Muscle layer of duodenum (tissue), 2 donors: ENCODE measurements around the gene NID2.
A peak's percentile ranks its signal among the peaks of the same experiment; 100 is the strongest.

ENCODE experiments used
- H3K27ac ChIP-seq: one replicate; pipeline ENCODE4 v1.7.0; 2013; ENCODE audit warnings: mild to moderate bottlenecking, low read length
- H3K27me3 ChIP-seq: one replicate; pipeline ENCODE4 v1.7.0; 2013; ENCODE audit warnings: low read depth, mild to moderate bottlenecking, control low read depth, low read length
- H3K36me3 ChIP-seq, 2 donors: one replicate each; pipeline ENCODE4 v1.7.0; 2013; ENCODE audit warnings: low read length in 2 of 2, control low read depth in 1 of 2, mild to moderate bottlenecking in 1 of 2; ENCODE audit not compliant: insufficient read depth in 2 of 2, control insufficient read depth in 1 of 2
- H3K4me1 ChIP-seq, 2 donors: one replicate each; pipeline ENCODE4 v1.7.0; 2013; ENCODE audit warnings: low read length in 2 of 2, mild to moderate bottlenecking in 2 of 2, control low read depth in 1 of 2, moderate library complexity in 1 of 2; ENCODE audit not compliant: insufficient read depth in 2 of 2, control insufficient read depth in 1 of 2
- H3K4me3 ChIP-seq, 2 donors: one replicate each; pipeline ENCODE4 v1.7.0; 2013; ENCODE audit warnings: low read length in 2 of 2, low read depth in 1 of 2, mild to moderate bottlenecking in 1 of 2
- H3K9me3 ChIP-seq, 2 donors: one replicate each; pipeline ENCODE4 v1.7.0; 2013; ENCODE audit warnings: low read length in 2 of 2, control low read depth in 1 of 2, mild to moderate bottlenecking in 1 of 2; ENCODE audit not compliant: control insufficient read depth in 1 of 2
- donor health status: healthy.

Gene NID2

GRCh38 chr14:52063052-52063462 lies 5.8 kb downstream of the NID2 start:
- H3K27me3 ChIP-seq, result peaks cover 5% of the 10 kb centered on the region
- H3K4me1 ChIP-seq, result peaks cover 12 to 63% of the 10 kb centered on the region in 2 donors
- H3K9me3 ChIP-seq, result no peaks in the 10 kb centered on the region
- no peak overlapping the region for H3K27ac ChIP-seq
- no peaks in the 10 kb centered on the region for H3K36me3 ChIP-seq
- no peak overlapping the region for H3K4me3 ChIP-seq

GRCh38 chr14:52061890-52062289 lies 7.0 kb downstream of the NID2 start:
- Histone ChIP-seq H3K27me3 (no peaks in the 10 kb centered on the region), H3K9me3 (no peaks in the 10 kb centered on the region), H3K36me3 (no peaks in the 10 kb centered on the region), H3K4me1 (peaks cover 12 to 53% of the 10 kb centered on the region in 2 donors), H3K27ac (no peak overlapping the region), H3K4me3 (no peak overlapping the region)

GRCh38 chr14:52061390-52061789 lies 7.5 kb downstream of the NID2 start:
- no peak overlapping the region for H3K27ac ChIP-seq
- H3K4me1 ChIP-seq, result peaks cover 12 to 50% of the 10 kb centered on the region in 2 donors

GRCh38 chr14:52060080-52060479 lies 8.8 kb downstream of the NID2 start:
- Histone ChIP-seq H3K27me3 (no peaks in the 10 kb centered on the region), H3K36me3 (no peaks in the 10 kb centered on the region), H3K27ac (peak overlapping the region; percentile 27), H3K4me1 (peaks cover 12 to 50% of the 10 kb centered on the region in 2 donors), H3K9me3 (no peaks in the 10 kb centered on the region), H3K4me3 (no peak overlapping the region)

More at GRCh38 chr14:52061390-52061789, 7.5 kb downstream of the NID2 start:
- H3K27me3 ChIP-seq, result no peaks in the 10 kb centered on the region
- H3K36me3 ChIP-seq, result no peaks in the 10 kb centered on the region
- H3K4me3 ChIP-seq, result peak overlapping the region in 1 of 2 donors; percentile 10
- H3K9me3 ChIP-seq, result no peaks in the 10 kb centered on the region

- Histone ChIP-seq H3K27ac (no peak overlapping the region), H3K9me3 (no peaks in the 10 kb centered on the region), H3K4me1 (peaks cover 12 to 50% of the 10 kb centered on the region in 2 donors), H3K27me3 (no peaks in the 10 kb centered on the region), H3K36me3 (no peaks in the 10 kb centered on the region), H3K4me3 (no peak overlapping the region)
Observed at GRCh38 chr14:52059649-52060048, 9.2 kb downstream of the NID2 start.

GRCh38 chr14:52058341-52058740 lies 10.5 kb downstream of the NID2 start:
- no peak overlapping the region for H3K27ac ChIP-seq
- H3K27me3 ChIP-seq, result no peaks in the 10 kb centered on the region
- H3K4me1 ChIP-seq, result peaks cover 16 to 59% of the 10 kb centered on the region in 2 donors
- no peak overlapping the region for H3K4me3 ChIP-seq
- H3K36me3 ChIP-seq, result no peaks in the 10 kb centered on the region
- H3K9me3 ChIP-seq, result no peaks in the 10 kb centered on the region

- H3K36me3 ChIP-seq, result no peaks in the 10 kb centered on the region
- no peak overlapping the region for H3K4me3 ChIP-seq
- H3K9me3 ChIP-seq, result no peaks in the 10 kb centered on the region
- peaks cover 21 to 49% of the 10 kb centered on the region in 2 donors for H3K4me1 ChIP-seq
- H3K27ac ChIP-seq, result no peak overlapping the region
- no peaks in the 10 kb centered on the region for H3K27me3 ChIP-seq
Observed at GRCh38 chr14:52055167-52055566, 13.7 kb downstream of the NID2 start.

- no peaks in the 10 kb centered on the region for H3K27me3 ChIP-seq
- H3K4me3 ChIP-seq, result no peak overlapping the region
- no peaks in the 10 kb centered on the region for H3K9me3 ChIP-seq
- no peak overlapping the region for H3K27ac ChIP-seq
- H3K4me1 ChIP-seq, result peaks cover 21 to 49% of the 10 kb centered on the region in 2 donors
- H3K36me3 ChIP-seq, result no peaks in the 10 kb centered on the region
Observed at GRCh38 chr14:52054678-52055077, 14.2 kb downstream of the NID2 start.

- Histone ChIP-seq H3K4me3 (peak overlapping the region in 1 of 2 donors; percentile 12), H3K36me3 (no peaks in the 10 kb centered on the region), H3K4me1 (peaks cover 21 to 55% of the 10 kb centered on the region in 2 donors), H3K27me3 (no peaks in the 10 kb centered on the region), H3K9me3 (no peaks in the 10 kb centered on the region), H3K27ac (peak overlapping the region; percentile 64)
Observed at GRCh38 chr14:52053044-52053443, 15.8 kb downstream of the NID2 start.

- Histone ChIP-seq H3K27ac (peak overlapping the region; percentile 64), H3K9me3 (no peaks in the 10 kb centered on the region), H3K4me1 (peaks cover 21 to 60% of the 10 kb centered on the region in 2 donors), H3K4me3 (peak overlapping the region in 1 of 2 donors; percentile 12), H3K36me3 (no peaks in the 10 kb centered on the region), H3K27me3 (no peaks in the 10 kb centered on the region)
Observed at GRCh38 chr14:52052288-52052943, 16.4 kb downstream of the NID2 start.

GRCh38 chr14:52051871-52052270 lies 17.0 kb downstream of the NID2 start:
- Histone ChIP-seq H3K9me3 (no peaks in the 10 kb centered on the region), H3K36me3 (no peaks in the 10 kb centered on the region), H3K4me3 (no peak overlapping the region), H3K27ac (peak overlapping the region; percentile 64), H3K4me1 (peaks cover 23 to 65% of the 10 kb centered on the region in 2 donors), H3K27me3 (no peaks in the 10 kb centered on the region)

- no peak overlapping the region for H3K27ac ChIP-seq
Observed at GRCh38 chr14:52051251-52051650, 17.6 kb downstream of the NID2 start.

More at GRCh38 chr14:52051251-52051650, 17.6 kb downstream of the NID2 start:
- Histone ChIP-seq H3K27me3 (no peaks in the 10 kb centered on the region), H3K4me3 (no peak overlapping the region), H3K4me1 (peaks cover 26 to 68% of the 10 kb centered on the region in 2 donors), H3K9me3 (no peaks in the 10 kb centered on the region), H3K36me3 (no peaks in the 10 kb centered on the region)
